Hematopoietic multipotent progenitor cell treated with erythropoietin and hydrocortisone succinate and interleukin-3 and kit ligand, for 6 days (in vitro differentiated cells): ENCODE results near the gene TMEM91.
"Not testable (repeated sequence)": the region's sequence is repeated elsewhere in the genome, so short reads cannot be mapped to it uniquely, and the experiment has no call there.

Source experiments
- DNase-seq: peaks from one replicate; pipeline ENCODE4 v3.0.0-alpha.2; 2015

The TMEM91 gene

GRCh38 chr19:41381536-41381935 is 5.2 kb downstream of the TMEM91 start:
- DNase-seq, result not testable (repeated sequence)

- DNase-seq, result no peak
Measured at GRCh38 chr19:41384351-41384750, 8.0 kb downstream of the TMEM91 start.

GRCh38 chr19:41386442-41386841 is 10.1 kb downstream of the TMEM91 start:
- DNase-seq, result no peak

GRCh38 chr19:41391618-41392017 is 15.3 kb downstream of the TMEM91 start:
- no peak for DNase-seq

GRCh38 chr19:41392775-41393174 is 16.4 kb downstream of the TMEM91 start:
- no peak for DNase-seq

GRCh38 chr19:41395355-41395754 is 19.0 kb downstream of the TMEM91 start:
- DNase-seq, result no peak

GRCh38 chr19:41397086-41398049 is 21.0 kb downstream of the TMEM91 start, which contains the start of the genes BCKDHA and EXOSC5:
TSS of gene BCKDHA (plus strand) at chr19:41397818. CDS start at chr19:41397828, 10 bp downstream.
TSS of gene EXOSC5 (minus strand) at chr19:41397359. CDS start at chr19:41397328, 31 bp downstream.
- DNase-seq, result peak; percentile 100

GRCh38 chr19:41398050-41398418 is 21.7 kb downstream of the TMEM91 start:
- peak; percentile 31 for DNase-seq

- peak; percentile 52 for DNase-seq
Measured at GRCh38 chr19:41398598-41398997, 22.3 kb downstream of the TMEM91 start.

GRCh38 chr19:41399091-41399490 is 22.8 kb downstream of the TMEM91 start:
- no peak for DNase-seq

GRCh38 chr19:41399525-41399924 is 23.2 kb downstream of the TMEM91 start:
- DNase-seq, result no peak

GRCh38 chr19:41401483-41401882 is 25.1 kb downstream of the TMEM91 start:
- no peak for DNase-seq

- DNase-seq, result no peak
Measured at GRCh38 chr19:41402010-41402409, 25.7 kb downstream of the TMEM91 start.

GRCh38 chr19:41403181-41403970 is 27.0 kb downstream of the TMEM91 start:
- no peak for DNase-seq

GRCh38 chr19:41405776-41406175 is 29.4 kb downstream of the TMEM91 start:
- DNase-seq, result no peak

- no peak for DNase-seq
Measured at GRCh38 chr19:41407271-41407670, 30.9 kb downstream of the TMEM91 start.

GRCh38 chr19:41408256-41408655 is 31.9 kb downstream of the TMEM91 start:
- peak; percentile 35 for DNase-seq

GRCh38 chr19:41408846-41409245 is 32.5 kb downstream of the TMEM91 start:
- DNase-seq, result not testable (repeated sequence)

GRCh38 chr19:41409288-41409687 is 33.0 kb downstream of the TMEM91 start:
- DNase-seq, result no peak

- no peak for DNase-seq
Measured at GRCh38 chr19:41410336-41411054, 34.2 kb downstream of the TMEM91 start.

- no peak for DNase-seq
Measured at GRCh38 chr19:41411100-41411967, 35.0 kb downstream of the TMEM91 start.

- DNase-seq, result no peak
Measured at GRCh38 chr19:41411968-41412265, 35.6 kb downstream of the TMEM91 start.
